IPS DF 4.7 (cell line): Measurements from ENCODE around the gene SATB1.
"Not testable (repeated sequence)": the region's sequence is repeated elsewhere in the genome, so short reads cannot be mapped to it uniquely, and the experiment has no call there.

Experiments used
- DNase-seq: peaks from one replicate; pipeline ENCODE4 v3.0.0-alpha.2; 2013; ENCODE audit warnings: low spot score; ENCODE audit errors: extremely low read depth

SATB1 gene

GRCh38 chr3:18424729-18425640 lies at the start of gene SATB1:
Gene SATB1 (minus strand): TSS chr3:18425339. CDS start chr3:18420967, 4,372 bp downstream.
- no peak for DNase-seq

- no peak for DNase-seq
These were observed 49.1 kb upstream of the SATB1 start for GRCh38 chr3:18474202-18474601.

- DNase-seq, result no peak
These were observed 44.6 kb upstream of the SATB1 start for GRCh38 chr3:18469775-18470174.

- no peak for DNase-seq
These were observed 41.0 kb upstream of the SATB1 start for GRCh38 chr3:18466136-18466535.

GRCh38 chr3:18454766-18455165 lies 29.6 kb upstream of the SATB1 start:
- no peak for DNase-seq

- not testable (repeated sequence) for DNase-seq
These were observed 24.5 kb upstream of the SATB1 start for GRCh38 chr3:18449618-18450017.

GRCh38 chr3:18447720-18448119 lies 22.6 kb upstream of the SATB1 start:
- DNase-seq, result no peak

GRCh38 chr3:18446149-18446825 lies 21.1 kb upstream of the SATB1 start:
- no peak for DNase-seq

GRCh38 chr3:18445401-18446148 lies 20.4 kb upstream of the SATB1 start:
- no peak for DNase-seq

- no peak for DNase-seq
These were observed 19.7 kb upstream of the SATB1 start for GRCh38 chr3:18444595-18445400.

- no peak for DNase-seq
These were observed 18.8 kb upstream of the SATB1 start for GRCh38 chr3:18443665-18444594.

- no peak for DNase-seq
These were observed 17.9 kb upstream of the SATB1 start for GRCh38 chr3:18442756-18443664.

GRCh38 chr3:18441551-18441950 lies 16.4 kb upstream of the SATB1 start:
- no peak for DNase-seq

GRCh38 chr3:18440066-18440722 lies 15.1 kb upstream of the SATB1 start:
- DNase-seq, result no peak

GRCh38 chr3:18439281-18439680 lies 14.1 kb upstream of the SATB1 start:
- DNase-seq, result no peak

- DNase-seq, result no peak
These were observed 13.4 kb upstream of the SATB1 start for GRCh38 chr3:18438586-18438985.

GRCh38 chr3:18436213-18436612 lies 11.1 kb upstream of the SATB1 start:
- DNase-seq, result no peak

GRCh38 chr3:18434711-18435110 lies 9.6 kb upstream of the SATB1 start:
- DNase-seq, result no peak
